Midbrain (tissue), 1 donor: ENCODE measurements around the gene ZNF322.

Experiments
- DNase-seq: peaks from one replicate; lab custom pipeline; 2025; lab: John Stamatoyannopoulos, UW

The ZNF322 gene

DNA sequence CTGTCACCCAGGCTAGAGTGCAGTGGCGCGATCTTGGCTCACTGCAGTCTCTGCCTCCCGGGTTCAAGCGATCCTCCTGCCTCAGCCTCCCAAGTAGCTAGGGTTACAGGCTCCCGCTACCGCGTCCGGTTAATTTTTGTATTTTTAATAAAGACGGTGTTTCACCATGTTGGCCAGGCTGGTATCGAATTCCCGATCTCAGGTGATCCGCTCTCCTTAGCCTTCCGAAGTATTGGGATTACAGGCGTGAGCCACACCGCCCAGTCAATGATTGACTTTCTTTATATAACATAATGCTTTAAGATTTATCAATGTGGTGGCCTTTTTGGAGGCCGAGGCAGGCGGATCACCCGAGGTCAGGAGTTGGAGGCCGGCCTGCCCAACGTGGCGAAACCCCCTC lies 70.6 kb downstream of the ZNF322 start:
- DNase-seq: no peak
